Hematopoietic multipotent progenitor cell treated with erythropoietin and hydrocortisone succinate and interleukin-3 and kit ligand, for 4 days (in vitro differentiated cells): ENCODE results near the gene ZC2HC1B.

Experiments
- DNase-seq: peaks from one replicate; pipeline ENCODE4 v3.0.0-alpha.2; 2015

The ZC2HC1B gene

DNA sequence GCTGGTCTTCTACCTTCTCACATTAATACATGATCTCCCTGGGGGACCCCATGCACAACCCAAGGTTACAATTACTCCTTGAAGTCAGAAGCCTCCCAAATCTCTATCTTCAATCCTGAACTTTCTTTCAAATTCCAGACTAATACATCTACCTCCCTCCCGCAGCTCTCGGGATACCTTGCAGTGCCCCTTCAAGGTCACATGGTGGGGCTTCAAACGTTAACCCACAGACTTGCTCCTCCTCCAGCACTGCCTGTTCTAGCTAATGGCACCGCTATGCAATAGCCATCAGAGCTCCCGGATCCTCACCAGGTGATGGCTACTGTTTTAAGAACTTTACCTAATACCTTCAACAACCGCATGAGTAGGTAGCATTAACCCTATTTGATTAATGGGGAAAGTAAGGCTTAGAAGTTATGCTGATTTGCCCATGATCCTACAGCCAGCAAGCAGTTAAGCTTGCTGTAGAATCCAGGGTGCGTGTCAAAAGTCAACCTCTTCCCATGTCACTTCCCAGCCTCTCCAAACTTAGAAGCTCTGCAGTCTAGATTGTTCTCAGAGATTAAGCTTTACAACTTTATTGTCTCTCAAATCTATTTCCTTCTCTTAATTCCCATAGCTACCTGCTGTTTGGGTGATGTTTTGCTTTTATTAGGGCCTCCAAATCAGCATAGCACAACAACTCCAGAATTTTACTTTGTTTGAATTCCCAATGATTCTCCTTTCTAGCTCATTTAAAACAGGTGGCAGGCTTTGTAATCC lies 99.1 kb downstream of the ZC2HC1B start:
- DNase-seq: no peak

DNA sequence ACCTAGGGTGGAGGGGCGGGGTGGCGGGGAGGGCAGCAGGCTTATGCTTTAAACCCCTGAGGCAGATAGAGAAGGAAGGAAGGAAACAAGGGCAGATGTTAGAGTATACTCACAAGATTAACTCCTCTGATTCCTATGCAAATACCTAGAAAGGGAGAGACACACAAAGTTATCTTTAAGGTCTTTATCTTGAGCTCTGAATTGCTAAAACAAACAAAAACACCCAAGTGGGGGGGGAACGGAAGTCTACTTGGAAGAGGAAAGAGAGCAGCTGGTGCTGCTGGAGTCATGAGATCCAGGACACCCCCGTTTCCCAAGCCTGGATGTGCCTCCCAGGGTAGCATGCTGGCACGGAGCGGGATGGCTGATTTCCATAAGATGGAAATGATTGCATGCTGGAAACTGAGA lies 100.4 kb downstream of the ZC2HC1B start:
- peak; percentile 64 for DNase-seq

DNA sequence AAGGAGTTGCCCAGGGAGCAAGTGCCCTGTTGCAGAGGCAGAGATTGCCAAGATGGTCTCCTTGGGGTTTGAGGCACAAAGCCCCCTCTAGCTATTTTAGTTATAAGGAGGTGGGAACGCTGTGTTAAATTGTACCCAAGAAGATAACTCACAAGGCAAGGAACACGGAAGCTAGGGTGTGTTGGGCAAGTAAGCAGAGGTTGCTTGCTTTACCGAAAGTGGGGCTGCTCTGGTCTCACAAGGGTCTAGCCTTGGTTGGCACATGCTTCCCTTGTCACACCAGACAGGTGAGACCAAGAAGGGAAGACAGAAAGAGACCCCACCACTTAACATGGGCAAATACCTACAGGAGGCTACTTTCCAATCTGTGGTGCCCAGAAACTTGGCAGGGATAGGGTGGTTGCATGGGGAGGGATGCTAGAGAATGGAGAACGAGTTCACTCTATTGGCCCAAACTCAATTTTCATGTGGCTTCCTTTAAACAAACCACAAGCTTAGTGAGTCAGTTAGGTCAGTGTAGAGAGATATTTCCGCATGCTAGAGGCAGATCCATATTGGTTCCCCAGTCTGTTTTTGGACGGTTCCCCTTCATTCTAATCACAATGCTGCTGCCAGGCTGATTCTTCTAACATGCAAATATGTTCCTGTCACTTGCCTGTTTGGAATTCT lies 101.4 kb downstream of the ZC2HC1B start:
- DNase-seq: peak; percentile 92

GRCh38 chr6:143966312-143966711 lies 102.0 kb downstream of the ZC2HC1B start:
- peak; percentile 68 for DNase-seq

DNA sequence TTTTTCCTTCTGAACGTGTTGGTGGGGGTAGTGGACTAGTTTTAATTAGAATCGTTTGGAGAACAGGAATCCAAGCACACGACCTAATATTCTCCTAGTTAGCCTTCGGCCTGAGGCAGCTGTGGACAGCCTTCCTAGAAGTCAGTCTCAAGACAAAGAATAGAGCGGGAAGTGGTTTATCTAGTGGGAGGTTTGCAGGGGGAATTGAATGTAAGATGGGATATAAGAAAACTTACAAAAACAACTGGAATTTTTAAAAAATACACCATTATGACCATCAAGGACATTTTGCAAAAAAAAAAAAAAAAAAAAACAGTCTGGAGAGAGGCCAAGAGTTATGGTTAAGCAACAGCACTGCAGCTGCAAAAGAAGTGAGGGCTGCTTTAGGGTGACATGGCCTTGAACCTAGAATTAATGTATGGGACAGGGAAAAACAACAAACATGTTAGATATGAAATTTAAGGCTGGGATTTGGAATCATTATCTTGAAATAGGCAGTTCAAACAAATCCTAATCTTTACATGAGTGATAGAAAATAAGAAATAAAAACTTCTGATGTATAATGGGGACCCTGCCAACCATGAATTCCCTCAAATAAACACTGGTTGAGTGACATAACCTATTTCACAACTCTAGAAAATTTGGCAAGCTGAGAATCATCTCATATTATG lies 103.6 kb downstream of the ZC2HC1B start:
- DNase-seq: peak; percentile 77

DNA sequence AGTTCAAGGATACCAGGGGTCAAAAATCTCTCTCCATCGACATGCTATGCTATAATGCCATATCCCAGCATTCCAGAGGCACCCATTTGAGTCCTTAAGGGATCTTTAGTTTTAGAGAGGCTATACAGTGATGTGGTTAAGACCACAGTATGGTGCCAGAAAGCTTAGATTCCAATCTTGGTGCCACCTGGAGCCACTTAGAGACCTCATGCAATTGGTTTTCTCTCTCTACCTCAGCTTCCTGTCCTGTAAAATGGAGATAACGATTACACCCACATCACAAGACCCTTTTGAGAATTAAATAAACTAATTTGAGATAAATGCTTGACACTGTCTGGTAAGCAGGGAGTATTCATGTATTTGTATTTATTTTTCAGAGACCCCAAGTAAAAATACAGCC lies 104.8 kb downstream of the ZC2HC1B start:
- peak; percentile 88 for DNase-seq

GRCh38 chr6:143970456-143971218 lies 106.4 kb downstream of the ZC2HC1B start:
- DNase-seq: peak; percentile 54

- no peak for DNase-seq
Measured at GRCh38 chr6:143971482-143972205, 107.4 kb downstream of the ZC2HC1B start.

GRCh38 chr6:143973097-143973966 lies 109.1 kb downstream of the ZC2HC1B start:
- no peak for DNase-seq

DNA sequence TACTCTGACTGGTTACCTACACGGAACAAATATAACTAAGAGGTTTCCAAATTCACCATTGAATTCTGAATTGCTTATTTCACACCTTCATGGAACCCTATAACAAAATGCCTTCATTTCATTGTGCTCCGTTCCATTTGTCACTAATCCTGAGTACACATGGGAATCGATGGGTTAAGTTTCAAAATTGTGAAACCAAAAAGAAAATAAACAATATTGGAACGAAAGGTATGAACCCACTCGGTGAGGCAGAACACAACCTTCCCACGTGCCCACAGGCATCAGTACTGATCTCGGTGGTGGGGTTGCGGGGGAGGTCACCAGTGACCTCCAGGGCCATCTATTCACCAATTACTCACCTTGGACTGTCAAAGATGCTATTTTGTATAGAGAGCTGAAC lies 109.8 kb downstream of the ZC2HC1B start:
- no peak for DNase-seq

DNA sequence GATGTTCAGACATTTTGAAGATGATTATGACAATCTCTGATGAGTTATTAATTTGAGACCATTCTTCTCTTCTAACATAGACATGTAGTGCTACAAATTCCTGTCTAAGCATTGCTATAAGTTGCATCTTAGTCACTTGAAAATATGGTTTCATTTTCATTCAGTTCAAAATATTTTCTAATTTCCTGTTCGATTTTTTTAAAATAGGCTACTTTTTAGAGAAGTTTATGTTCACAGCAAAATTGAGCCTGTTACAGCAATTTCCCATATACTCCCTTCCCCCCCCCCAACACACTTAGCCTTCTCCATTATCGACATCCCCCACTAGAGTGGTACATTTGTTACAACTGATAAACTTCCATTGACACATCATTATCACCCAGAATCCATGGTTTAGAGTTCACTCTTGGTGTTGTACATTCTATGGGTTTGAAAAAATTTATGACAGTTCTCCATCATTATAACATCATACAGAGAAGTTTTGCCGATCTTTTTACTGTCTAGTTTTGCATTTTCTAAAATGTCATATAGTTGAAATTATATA lies 112.6 kb downstream of the ZC2HC1B start:
- DNase-seq: peak; percentile 59

GRCh38 chr6:143980921-143981320 lies 116.6 kb downstream of the ZC2HC1B start:
- no peak for DNase-seq

- no peak for DNase-seq
Measured at GRCh38 chr6:143982968-143983367, 118.7 kb downstream of the ZC2HC1B start.

DNA sequence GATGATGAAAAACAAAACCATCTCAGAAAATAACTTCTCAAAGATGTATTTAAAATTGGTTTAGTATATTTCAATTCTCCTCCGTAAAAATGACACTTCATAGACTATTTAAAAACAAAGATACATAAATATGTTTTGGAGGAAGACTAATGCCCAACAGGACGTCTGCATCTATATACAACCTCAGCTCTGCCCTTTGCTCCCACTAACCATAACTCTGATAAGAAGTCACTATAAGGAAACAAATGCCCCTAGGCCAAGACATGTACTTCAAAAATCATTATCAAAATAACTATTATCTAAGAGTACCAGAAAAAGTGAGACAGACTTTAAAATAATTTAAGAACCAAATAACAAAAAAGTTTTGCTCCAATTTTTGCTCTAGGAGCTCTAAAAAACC lies 120.4 kb downstream of the ZC2HC1B start:
- no peak for DNase-seq

DNA sequence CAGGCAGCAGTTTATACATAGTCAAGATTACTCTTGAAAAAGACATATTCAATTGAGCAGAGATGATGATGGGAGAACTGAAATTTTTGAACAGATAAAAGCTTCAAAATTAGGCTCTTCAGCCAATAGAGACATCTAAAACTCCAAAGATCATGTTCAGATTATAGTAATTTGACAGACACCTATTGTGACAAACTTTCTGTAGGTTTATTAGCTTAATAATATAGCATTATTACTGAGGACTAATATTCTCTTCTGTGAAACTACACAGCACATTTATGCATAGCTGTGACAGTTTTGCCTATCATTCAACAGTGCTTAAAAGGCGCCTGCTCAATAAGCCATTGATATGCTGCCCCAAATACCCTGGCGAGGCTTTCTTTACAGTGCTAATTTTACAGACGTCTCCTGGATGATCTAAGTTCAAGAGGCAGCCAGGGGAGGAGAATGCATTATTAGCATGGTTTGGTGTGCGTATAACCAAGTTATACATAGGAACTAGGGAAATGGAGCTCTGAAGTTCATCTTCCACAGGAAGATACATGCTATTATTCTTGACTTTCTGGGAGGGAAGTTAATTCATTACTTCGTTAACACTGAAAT lies 122.3 kb downstream of the ZC2HC1B start:
- no peak for DNase-seq
